ENCODE data around the gene PDSS2. TPM values are rescaled to one million over a fixed set of nuclear protein-coding genes. Genes with fewer than 3 reads are reported as not detected.
A peak's percentile ranks its signal among the peaks of the same experiment; 100 is the strongest.

The PDSS2 gene
- total RNA-seq, 1 donor from 2014 or later, result 15.2 TPM

DNA sequence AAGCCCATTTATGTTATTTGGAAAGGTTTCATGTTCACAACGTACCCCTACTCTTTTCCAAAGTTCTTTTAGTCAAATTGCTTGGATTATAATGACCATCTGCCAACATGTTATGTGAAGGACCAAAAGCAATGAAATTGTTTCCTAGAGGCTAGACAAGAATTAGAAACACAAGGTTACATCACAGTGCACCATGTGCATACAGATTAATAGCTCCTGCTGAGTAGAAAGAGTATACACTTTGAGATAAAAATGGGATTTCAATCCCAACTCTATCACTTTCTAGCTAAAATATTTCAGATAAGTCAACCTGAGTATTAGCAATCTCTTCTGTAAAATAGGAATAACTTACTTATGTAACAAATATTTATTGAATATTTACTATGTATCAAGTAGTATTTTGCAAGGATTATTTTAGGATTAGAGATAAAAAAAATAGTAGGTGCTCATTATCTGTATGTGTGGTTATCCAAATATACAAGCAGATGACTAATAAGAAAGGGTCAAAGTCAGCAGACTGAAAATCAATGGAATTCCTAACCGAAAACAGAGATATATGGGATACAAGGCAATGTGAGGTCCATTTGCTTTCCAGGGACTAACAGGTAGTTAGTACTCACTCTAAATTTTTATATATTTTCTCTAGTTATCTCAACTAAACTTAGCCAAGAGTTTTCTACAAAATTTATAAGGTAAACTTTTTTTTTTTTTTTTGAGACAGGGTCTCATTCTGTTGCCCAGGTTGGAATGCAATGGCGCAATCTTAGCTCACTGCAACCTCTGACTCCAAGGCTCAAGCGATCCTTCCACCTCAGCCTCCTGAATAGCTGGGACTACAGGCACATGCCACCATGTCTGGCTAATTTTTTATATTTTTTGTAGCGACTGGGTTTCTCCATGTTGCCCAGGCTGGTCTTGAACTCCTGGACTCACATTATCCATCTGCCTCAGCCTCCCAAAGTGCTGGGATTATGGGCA lies 127.7 kb downstream of the PDSS2 start:
- H3K27me3 Mint-ChIP-seq, result no peaks in the 10 kb centered on the region
- H3K4me3 Mint-ChIP-seq, result no peak overlapping the region
- TF ChIP-seq, protein P1, sequence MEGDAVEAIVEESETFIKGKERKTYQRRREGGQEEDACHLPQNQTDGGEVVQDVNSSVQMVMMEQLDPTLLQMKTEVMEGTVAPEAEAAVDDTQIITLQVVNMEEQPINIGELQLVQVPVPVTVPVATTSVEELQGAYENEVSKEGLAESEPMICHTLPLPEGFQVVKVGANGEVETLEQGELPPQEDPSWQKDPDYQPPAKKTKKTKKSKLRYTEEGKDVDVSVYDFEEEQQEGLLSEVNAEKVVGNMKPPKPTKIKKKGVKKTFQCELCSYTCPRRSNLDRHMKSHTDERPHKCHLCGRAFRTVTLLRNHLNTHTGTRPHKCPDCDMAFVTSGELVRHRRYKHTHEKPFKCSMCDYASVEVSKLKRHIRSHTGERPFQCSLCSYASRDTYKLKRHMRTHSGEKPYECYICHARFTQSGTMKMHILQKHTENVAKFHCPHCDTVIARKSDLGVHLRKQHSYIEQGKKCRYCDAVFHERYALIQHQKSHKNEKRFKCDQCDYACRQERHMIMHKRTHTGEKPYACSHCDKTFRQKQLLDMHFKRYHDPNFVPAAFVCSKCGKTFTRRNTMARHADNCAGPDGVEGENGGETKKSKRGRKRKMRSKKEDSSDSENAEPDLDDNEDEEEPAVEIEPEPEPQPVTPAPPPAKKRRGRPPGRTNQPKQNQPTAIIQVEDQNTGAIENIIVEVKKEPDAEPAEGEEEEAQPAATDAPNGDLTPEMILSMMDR (conservative IDR thresholded peaks at IDR 0.05), result no peak
- no peaks in the 10 kb centered on the region for H3K4me1 Mint-ChIP-seq (ENCODE audit: unreplicated experiment)
- H3K36me3 Mint-ChIP-seq, result peaks cover 12% of the 10 kb centered on the region
- no peaks in the 10 kb centered on the region for H3K9me3 Mint-ChIP-seq
- DNase-seq (ENCODE audit: extremely low spot score, unreplicated experiment), result no peak
- no peak overlapping the region for H3K27ac Mint-ChIP-seq

DNA sequence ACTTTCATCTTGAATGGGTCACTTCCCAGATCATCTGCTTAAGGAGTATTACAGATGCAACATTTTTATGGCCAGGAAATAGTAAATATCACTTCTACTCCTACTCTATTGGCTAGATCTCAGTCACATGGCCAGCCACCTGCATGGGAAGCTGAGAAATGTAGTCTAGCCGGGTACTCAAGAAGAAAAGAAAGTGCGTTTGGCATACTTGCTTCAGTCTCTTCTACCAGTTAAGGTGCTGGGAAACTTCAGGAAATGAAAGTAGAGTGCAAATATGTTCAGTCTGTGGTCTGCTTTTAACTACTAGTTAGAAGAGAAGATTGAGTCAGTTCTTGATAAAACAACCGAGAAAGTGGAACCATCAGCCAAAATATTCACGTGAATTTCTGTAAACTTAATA lies 129.2 kb downstream of the PDSS2 start:
- TF ChIP-seq, protein P1 (conservative IDR thresholded peaks at IDR 0.05), result no peak
- no peaks in the 10 kb centered on the region for H3K9me3 Mint-ChIP-seq
- H3K4me3 Mint-ChIP-seq, result no peak overlapping the region
- H3K27ac Mint-ChIP-seq, result peak overlapping the region; percentile 62
- H3K36me3 Mint-ChIP-seq, result peaks cover 10% of the 10 kb centered on the region
- H3K4me1 Mint-ChIP-seq (ENCODE audit: unreplicated experiment), result no peaks in the 10 kb centered on the region
- DNase-seq (ENCODE audit: extremely low spot score, unreplicated experiment), result no peak
- no peaks in the 10 kb centered on the region for H3K27me3 Mint-ChIP-seq

DNA sequence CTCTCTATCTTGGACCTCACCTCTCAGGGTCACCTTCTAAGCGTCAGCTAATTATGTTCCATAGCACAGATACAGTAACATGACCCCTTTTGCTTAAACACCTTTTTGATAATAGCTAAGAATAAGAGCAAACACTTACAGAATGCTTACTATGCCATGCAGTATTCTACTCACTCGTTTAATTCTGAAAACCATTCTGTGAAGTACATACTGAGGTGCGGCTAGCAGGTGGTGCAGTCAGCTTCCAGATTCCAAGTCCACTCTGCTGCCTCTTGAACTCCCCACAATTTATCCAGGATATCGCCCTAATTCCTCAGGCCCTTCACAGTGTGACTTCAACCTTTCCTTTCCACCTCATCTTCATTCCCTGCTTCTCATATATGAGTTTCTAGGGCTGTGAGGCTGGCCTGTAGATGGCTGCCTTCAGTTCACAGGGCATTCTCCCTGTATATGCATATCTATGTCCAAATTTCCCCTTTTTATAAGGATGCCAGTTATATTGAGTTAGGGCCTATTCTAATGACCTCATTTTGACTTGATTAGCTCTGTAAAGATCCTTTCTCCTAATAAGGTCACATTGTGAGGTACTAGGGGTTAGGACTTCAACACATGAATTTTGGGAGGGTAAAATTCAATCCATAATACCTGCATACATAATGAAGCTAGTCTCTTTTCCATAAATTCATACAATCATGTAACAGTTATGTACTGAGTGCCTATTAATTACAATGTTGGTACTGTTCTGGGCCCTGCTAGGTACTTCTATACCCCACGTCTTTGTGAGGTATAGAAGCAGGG lies 130.1 kb downstream of the PDSS2 start:
- Mint-ChIP-seq H3K36me3 (peaks cover 8% of the 10 kb centered on the region), H3K4me3 (no peak overlapping the region), H3K4me1 (ENCODE audit: unreplicated experiment) (no peaks in the 10 kb centered on the region), H3K9me3 (no peaks in the 10 kb centered on the region), H3K27ac (no peak overlapping the region), H3K27me3 (no peaks in the 10 kb centered on the region)
- no peak for DNase-seq (ENCODE audit: extremely low spot score, unreplicated experiment)
- TF ChIP-seq, protein P1 (conservative IDR thresholded peaks at IDR 0.05), result no peak

DNA sequence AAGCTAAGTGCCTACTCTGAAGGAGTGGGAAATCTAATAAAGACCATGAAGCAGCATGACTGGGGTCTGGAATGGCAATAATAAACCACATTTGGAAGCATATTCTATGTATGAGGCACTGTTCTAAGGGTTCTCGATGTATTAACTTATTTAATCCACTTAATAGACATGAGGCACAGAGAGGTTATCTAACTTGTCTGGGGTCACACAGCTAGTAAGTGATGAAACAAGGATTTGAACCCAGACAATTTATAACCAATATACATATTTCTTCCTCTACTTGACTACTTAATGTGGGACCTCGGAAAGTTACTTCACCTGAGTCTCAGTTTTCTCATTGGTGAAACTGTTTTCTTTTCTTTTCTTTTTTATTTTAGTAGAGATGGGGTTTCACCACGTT lies 131.3 kb downstream of the PDSS2 start:
- Mint-ChIP-seq H3K4me1 (ENCODE audit: unreplicated experiment) (no peaks in the 10 kb centered on the region), H3K4me3 (no peak overlapping the region), H3K27ac (no peak overlapping the region), H3K27me3 (no peaks in the 10 kb centered on the region), H3K9me3 (no peaks in the 10 kb centered on the region), H3K36me3 (peaks cover 4% of the 10 kb centered on the region)
- TF ChIP-seq, protein P1 (conservative IDR thresholded peaks at IDR 0.05), result no peak
- DNase-seq (ENCODE audit: extremely low spot score, unreplicated experiment), result no peak

DNA sequence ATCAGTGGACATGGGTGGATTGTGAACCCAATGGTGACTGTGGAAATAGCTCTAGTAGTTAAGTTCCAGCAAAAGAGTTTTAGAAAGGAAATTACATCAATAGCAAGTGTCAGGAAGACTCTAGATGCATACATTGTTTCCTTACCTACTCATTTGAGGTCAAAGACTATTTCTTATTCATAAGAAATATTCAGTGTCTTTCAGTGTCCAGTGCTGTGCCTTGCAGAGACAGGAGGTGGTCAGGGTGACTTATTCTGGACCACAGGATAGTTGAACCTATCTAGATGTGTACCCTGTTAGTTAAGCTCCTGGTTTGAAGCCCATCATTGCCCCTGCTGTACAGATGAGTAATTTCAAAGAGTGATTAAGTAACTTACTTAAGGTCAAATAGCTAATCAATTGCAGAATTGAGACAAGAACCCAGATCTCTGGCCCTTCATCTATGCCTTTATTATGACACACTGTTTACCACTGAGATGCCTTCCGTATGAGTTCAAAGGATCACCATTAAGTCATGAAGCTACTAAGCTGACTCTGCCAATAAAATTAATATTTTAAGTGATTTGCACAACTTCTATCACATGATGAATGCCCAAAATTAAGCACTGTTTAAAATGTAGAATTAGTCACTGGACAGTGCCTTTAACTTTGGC lies 136.1 kb downstream of the PDSS2 start:
- H3K4me3 Mint-ChIP-seq, result no peak overlapping the region
- DNase-seq (ENCODE audit: extremely low spot score, unreplicated experiment), result no peak
- no peaks in the 10 kb centered on the region for H3K36me3 Mint-ChIP-seq
- no peaks in the 10 kb centered on the region for H3K9me3 Mint-ChIP-seq
- no peaks in the 10 kb centered on the region for H3K27me3 Mint-ChIP-seq
- H3K4me1 Mint-ChIP-seq (ENCODE audit: unreplicated experiment), result peaks cover 3% of the 10 kb centered on the region
- H3K27ac Mint-ChIP-seq, result no peak overlapping the region
- TF ChIP-seq, protein P1 (conservative IDR thresholded peaks at IDR 0.05), result no peak
